AG09309 (cell line): ENCODE results near the gene RABGAP1.

Experiments used
- DNase-seq: peaks from one replicate; pipeline ENCODE4 v3.0.0-alpha.2; 2010; ENCODE audit warnings: low read depth
- H3K4me3 ChIP-seq: 2 replicates; pipeline ENCODE4 v1.5.1; 2011; ENCODE audit warnings: mild to moderate bottlenecking, low read depth, low read length, moderate library complexity; ENCODE audit not compliant: control insufficient read depth
- TF ChIP-seq, protein P1 (sequence below): IDR thresholded peaks from 2 replicates; pipeline ENCODE4 v1.5.1; 2011; ENCODE audit warnings: mild to moderate bottlenecking, low read depth, low read length, inconsistent platforms; ENCODE audit not compliant: insufficient read depth, control insufficient read depth; ENCODE audit errors: missing control alignments

The RABGAP1 gene

DNA sequence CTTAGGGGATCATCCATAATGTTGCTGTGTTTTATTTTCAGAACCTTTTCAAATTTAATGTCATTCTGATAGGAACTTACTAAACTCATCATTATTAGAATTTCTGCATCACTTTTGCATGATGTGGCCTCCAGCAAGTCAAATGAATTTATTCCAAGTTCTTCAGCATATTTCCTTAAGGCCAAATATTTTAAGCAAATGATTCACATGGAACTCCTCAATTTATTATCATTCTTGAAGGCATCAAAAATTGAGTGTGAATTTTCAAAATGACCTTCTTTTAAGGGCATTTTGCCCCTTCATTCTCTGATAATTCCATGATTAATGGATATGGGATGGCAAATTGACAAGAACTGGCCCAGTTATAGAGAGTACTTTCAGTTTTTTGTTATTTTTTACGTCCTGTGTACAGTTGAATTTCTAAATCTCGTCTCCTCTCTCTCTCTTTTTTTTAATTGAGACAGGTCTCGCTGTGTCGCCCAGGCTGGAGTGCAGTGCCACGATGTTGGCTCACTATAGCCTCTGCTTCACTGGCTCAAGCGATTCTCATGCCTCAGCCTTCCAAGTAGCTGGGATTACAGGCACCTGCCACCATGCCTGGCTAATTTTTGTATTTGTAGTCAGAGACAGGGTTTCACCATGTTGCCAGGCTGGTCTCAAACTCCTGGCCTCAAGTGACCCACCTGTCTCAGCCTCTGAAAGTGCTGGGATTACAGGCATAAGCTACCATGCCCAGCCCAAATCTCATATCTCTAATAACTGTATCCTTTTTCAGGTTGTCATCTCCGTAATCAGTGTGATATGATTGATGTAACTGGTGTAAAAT, 121.7 kb downstream of the RABGAP1 start:
- DNase-seq, result no peak
- H3K4me3 ChIP-seq, result no peak overlapping the region
- TF ChIP-seq, protein P1, sequence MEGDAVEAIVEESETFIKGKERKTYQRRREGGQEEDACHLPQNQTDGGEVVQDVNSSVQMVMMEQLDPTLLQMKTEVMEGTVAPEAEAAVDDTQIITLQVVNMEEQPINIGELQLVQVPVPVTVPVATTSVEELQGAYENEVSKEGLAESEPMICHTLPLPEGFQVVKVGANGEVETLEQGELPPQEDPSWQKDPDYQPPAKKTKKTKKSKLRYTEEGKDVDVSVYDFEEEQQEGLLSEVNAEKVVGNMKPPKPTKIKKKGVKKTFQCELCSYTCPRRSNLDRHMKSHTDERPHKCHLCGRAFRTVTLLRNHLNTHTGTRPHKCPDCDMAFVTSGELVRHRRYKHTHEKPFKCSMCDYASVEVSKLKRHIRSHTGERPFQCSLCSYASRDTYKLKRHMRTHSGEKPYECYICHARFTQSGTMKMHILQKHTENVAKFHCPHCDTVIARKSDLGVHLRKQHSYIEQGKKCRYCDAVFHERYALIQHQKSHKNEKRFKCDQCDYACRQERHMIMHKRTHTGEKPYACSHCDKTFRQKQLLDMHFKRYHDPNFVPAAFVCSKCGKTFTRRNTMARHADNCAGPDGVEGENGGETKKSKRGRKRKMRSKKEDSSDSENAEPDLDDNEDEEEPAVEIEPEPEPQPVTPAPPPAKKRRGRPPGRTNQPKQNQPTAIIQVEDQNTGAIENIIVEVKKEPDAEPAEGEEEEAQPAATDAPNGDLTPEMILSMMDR, result no peak

GRCh38 chr9:123063177-123063598, 122.4 kb downstream of the RABGAP1 start:
- TF ChIP-seq, protein P1, result no peak
- peak; percentile 35 for DNase-seq

DNA sequence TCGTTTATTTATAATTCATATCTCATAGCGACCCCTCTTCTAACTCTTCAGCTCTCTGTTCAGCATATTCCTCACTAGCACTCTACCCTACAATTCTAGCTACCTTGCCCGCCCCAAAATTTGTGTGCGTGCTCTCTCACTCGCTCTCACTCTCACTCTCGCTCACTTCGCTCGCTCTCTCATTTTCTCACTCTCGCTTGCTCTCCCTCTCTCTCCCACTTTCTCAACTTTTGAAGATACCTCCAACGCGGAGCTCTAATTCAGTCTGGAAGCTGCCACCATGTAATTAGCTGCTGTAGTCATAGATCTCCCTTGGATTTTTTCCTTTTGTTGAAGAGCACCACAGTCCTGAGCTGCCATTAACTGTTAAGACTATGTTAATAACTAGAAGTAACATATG, 123.1 kb downstream of the RABGAP1 start:
- TF ChIP-seq, protein P1, result no peak

More at GRCh38 chr9:123063177-123063598, 122.4 kb downstream of the RABGAP1 start:
- H3K4me3 ChIP-seq, result no peak overlapping the region

DNA sequence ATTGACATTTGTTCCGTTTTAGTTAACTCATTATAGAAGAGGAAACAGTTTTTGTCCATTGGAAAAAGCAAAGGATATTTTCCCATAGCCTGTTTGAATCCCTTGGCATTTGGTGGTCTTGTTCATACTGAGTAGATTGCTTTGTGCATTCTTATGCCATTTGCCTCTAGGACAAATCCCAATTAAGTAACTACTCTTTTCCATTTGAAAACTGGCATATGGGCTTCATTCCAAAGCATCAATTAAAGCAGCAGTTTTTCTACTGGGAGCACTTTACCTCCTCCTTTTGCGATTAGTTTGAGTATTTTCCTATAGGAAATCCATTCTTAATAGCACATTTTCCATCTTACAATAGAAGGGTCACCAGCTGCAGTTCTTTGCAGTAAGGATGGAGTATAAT, 123.9 kb downstream of the RABGAP1 start:
- DNase-seq, result no peak
- no peak overlapping the region for H3K4me3 ChIP-seq
- TF ChIP-seq, protein P1, result no peak

More for the DNA sequence above, 123.1 kb downstream of the RABGAP1 start:
- DNase-seq, result no peak
- no peak overlapping the region for H3K4me3 ChIP-seq

GRCh38 chr9:123065196-123065595, 124.4 kb downstream of the RABGAP1 start:
- H3K4me3 ChIP-seq, result no peak overlapping the region
- no peak for DNase-seq
- TF ChIP-seq, protein P1, result no peak

- TF ChIP-seq, protein P1, result no peak
- no peak for DNase-seq
- H3K4me3 ChIP-seq, result no peak overlapping the region
Observed at GRCh38 chr9:123067136-123067535, 126.3 kb downstream of the RABGAP1 start.

GRCh38 chr9:123069010-123069481, 128.2 kb downstream of the RABGAP1 start:
- DNase-seq, result peak; percentile 96
- H3K4me3 ChIP-seq, result no peak overlapping the region
- TF ChIP-seq, protein P1, result no peak
